Smooth muscle cell of the umbilical artery (primary cell): ENCODE results near the gene LITAFD. TPM values are rescaled to one million over a fixed set of nuclear protein-coding genes. Genes with fewer than 3 reads are reported as not detected.

ENCODE experiments used
- total RNA-seq: library from RNA; depleted of rRNA; stranded (reverse); fragments of >200 nt; gene quantifications from 2 replicates; pipeline ENCODE4 v1.2.3, GENCODE V29; 2014

Gene LITAFD
- not detected in 2 replicates for total RNA-seq

DNA sequence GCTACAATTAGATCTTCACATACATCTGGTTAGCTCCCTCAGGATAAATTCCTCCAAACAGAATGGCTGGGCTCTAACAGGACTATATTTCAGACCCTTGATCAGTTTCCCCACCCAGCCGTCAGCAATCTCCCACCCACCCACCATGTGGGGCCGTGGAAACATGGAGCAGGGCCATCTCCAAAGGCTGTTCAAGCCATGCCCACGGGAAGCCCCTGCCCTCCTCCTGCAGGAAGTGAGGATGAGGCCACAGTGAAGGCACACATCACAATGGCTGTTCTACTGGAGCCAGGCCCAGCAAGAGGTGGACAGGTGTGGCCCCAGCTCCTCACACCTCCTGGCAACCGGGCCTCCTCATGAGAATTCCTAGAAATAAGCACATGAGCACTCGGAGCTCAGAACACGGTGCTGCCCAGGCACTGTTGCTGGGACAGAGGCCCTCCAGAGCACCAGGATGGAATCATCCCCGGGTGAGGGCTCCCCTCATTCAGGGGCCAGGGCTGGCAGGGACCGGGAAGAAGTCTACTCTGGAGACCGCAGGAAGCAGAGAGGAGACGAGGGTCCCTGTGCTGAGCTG, at the start of gene LITAFD:
TSS of gene LITAFD (plus strand) at position 311 of the 577 bp plus-strand sequence. CDS start 2,005 bp downstream, outside the sequence.

GRCh38 chr16:8868416-8869211, 13.5 kb upstream of the LITAFD start, which contains the start of gene CARHSP1:
TSS of gene CARHSP1 (minus strand) at chr16:8869006. CDS start at chr16:8859328, 9,678 bp downstream.

Other genes starting within 250 kb of the LITAFD start
- gene ABAT, start 207.7 kb upstream of the LITAFD start, total RNA-seq, result 4.2 and 5.8 TPM in 2 replicates
- 6.5 and 7.8 TPM in 2 replicates for gene TMEM186, start 84.7 kb upstream of the LITAFD start, total RNA-seq
- gene PMM2, start 84.5 kb upstream of the LITAFD start, total RNA-seq, result 28.8 and 46.1 TPM in 2 replicates
- gene CARHSP1, start 13.3 kb upstream of the LITAFD start, total RNA-seq, result 74.7 and 87.9 TPM in 2 replicates
- gene USP7, start 81.6 kb downstream of the LITAFD start, total RNA-seq, result 44.2 and 85.8 TPM in 2 replicates
- 72.2 and 89.5 TPM in 2 replicates for gene HAPSTR1, start 209.3 kb downstream of the LITAFD start, total RNA-seq